ENCODE results near the gene LIX1L. TPM values are rescaled to one million over a fixed set of nuclear protein-coding genes. Genes with fewer than 3 reads are reported as not detected.

Gene LIX1L
- total RNA-seq, 2 experiments from 2014 or later, result 11.6 to 26.3 TPM

DNA sequence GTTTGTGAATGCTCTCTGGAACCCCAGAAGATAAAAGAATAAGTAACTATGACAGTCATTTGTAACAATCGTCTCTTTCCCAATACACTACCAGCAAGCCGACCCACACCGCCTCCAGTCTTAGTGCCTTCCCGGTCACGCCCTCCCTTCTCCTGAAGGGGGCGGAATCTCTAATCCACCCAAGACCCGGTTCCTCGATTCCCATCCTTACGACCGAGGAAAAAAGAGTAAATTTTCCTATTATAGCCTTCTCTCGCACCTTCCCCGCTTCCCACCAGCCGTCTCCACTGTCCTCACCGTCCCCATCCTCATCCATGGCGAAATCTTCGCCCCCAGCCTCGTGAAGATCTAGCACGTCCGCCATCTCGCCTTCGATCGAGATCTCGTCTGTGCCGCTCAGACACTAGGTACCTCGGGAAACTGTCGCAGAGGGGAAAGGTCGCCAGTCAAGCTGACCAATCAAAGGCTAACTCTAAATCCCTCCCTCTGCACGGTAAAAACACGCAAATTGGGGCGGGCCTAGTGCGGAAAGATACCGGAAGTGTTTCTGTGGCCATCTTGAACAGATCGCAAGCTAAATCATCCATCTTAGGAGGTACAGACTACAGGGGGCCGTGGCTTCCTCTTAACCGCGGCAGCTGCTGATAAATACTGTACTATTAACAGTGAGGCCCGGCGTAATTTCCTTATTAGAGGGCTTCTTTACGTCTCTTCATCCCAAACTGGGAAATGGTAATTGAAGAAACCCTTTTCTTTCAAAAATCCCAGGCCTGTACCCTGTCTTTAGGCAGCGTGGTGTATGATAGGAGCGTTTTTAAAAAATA, 30.5 kb downstream of the LIX1L start, which contains the start of gene RBM8A:
Gene RBM8A, minus strand, starts transcription at position 422 of the 824 bp plus-strand sequence. Its CDS starts 58 bp downstream, at position 364.
- ChIA-PET POLR2A (interaction anchor here (0.6 to 2.2 kb wide), 19 partner anchors 9 to 110 kb away, joined by 3 to 20 read pairs (median 5); partner anchors contain the start of genes ANKRD34A, LIX1L, NUDT17 and PEX11B), CTCF (ENCODE audit: unreplicated experiment) (interaction anchor here (0.6 to 1.1 kb wide), 4 partner anchors 9 to 224 kb away, joined by 3 to 4 read pairs (median 3); partner anchors contain the start of genes NUDT17 and PEX11B)
- peak; percentile 99 for DNase-seq (ENCODE audit: low spot score)
- peaks cover 16% of the 10 kb centered on the region for H3K79me2 ChIP-seq (ENCODE audit: insufficient read depth, low read depth, low read length)
- TF ChIP-seq, protein P1, sequence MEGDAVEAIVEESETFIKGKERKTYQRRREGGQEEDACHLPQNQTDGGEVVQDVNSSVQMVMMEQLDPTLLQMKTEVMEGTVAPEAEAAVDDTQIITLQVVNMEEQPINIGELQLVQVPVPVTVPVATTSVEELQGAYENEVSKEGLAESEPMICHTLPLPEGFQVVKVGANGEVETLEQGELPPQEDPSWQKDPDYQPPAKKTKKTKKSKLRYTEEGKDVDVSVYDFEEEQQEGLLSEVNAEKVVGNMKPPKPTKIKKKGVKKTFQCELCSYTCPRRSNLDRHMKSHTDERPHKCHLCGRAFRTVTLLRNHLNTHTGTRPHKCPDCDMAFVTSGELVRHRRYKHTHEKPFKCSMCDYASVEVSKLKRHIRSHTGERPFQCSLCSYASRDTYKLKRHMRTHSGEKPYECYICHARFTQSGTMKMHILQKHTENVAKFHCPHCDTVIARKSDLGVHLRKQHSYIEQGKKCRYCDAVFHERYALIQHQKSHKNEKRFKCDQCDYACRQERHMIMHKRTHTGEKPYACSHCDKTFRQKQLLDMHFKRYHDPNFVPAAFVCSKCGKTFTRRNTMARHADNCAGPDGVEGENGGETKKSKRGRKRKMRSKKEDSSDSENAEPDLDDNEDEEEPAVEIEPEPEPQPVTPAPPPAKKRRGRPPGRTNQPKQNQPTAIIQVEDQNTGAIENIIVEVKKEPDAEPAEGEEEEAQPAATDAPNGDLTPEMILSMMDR (conservative IDR thresholded peaks at IDR 0.05; ENCODE audit: low read length), result peak; percentile 88
- TF ChIP-seq EZH2phosphoT487 (IDR thresholded peaks at IDR 0.05; ENCODE audit: borderline replicate concordance, low read depth, low read length), result no peak
- no peaks in the 10 kb centered on the region for H3K9me2 ChIP-seq (ENCODE audit: insufficient read depth, low read length)
- intact Hi-C loops (cut with micrococcal nuclease; ENCODE audit: unreplicated experiment), result loop anchor here (1.0 to 5.0 kb wide), 2 partner anchors 37 to 70 kb away; partner anchors contain the start of genes ANKRD34A, POLR3GL and TXNIP
- no TSS peak for BruUV-seq (replicated peaks)
- peak within 1 kb of the TSS; percentile 91 for H3K27ac ChIP-seq (ENCODE audit: low read depth, low read length, poor library complexity, severe bottlenecking)
- H3K4me3 ChIP-seq (ENCODE audit: low read depth, low read length, poor library complexity, severe bottlenecking), result peak within 1 kb of the TSS; percentile 92
- peaks cover 35% of the 10 kb centered on the region for H3K36me3 ChIP-seq (ENCODE audit: insufficient read depth, low read length)
- no peaks in the 10 kb centered on the region for H3K9me3 ChIP-seq (ENCODE audit: low read length)
- H3K4me1 ChIP-seq (ENCODE audit: insufficient read depth, low read length, poor library complexity, severe bottlenecking), result peaks cover 25% of the 10 kb centered on the region
- H4K20me1 ChIP-seq (ENCODE audit: insufficient read depth, low read length), result no peaks in the 10 kb centered on the region; the same call in 1 of the 2 replicates
- H3K4me2 ChIP-seq (ENCODE audit: low read length), result peak within 1 kb of the TSS; percentile 84
- peak within 1 kb of the TSS; percentile 39; the same call in 1 of the 2 replicates for H2AFZ ChIP-seq (ENCODE audit: low read length)

DNA sequence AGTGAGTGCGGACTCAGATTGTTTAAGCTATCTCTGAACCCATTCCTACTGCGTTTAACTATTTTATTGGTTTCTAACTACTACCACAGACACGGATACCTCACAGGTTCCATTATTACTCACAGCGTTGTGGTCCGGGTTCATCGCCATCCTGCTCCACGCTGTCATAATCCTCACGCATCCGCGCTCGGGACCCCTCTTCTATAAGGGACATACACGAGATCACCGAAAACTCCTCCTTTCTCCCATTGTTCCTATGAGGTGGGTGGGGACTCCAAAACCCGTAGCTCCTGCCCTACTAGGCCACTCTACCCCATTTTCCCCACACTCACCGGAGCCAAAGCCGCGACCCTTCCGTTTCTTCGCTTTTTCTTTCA, 31.1 kb downstream of the LIX1L start:
- peak overlapping the region; percentile 84 for H3K4me2 ChIP-seq (ENCODE audit: low read length)
- no peaks in the 10 kb centered on the region for H3K9me3 ChIP-seq (ENCODE audit: low read length)
- peak overlapping the region; percentile 91 for H3K27ac ChIP-seq (ENCODE audit: low read depth, low read length, poor library complexity, severe bottlenecking)
- intact Hi-C loops (cut with micrococcal nuclease; ENCODE audit: unreplicated experiment), result loop anchor here (1.0 to 5.0 kb wide), 2 partner anchors 38 to 71 kb away; partner anchors contain the start of genes ANKRD34A, POLR3GL and TXNIP
- POLR2A ChIA-PET, result interaction anchor here (0.5 to 2.2 kb wide), 9 partner anchors 15 to 129 kb away, joined by 3 to 20 read pairs (median 5); partner anchors contain the start of genes ANKRD34A, LIX1L, NUDT17 and PIAS3
- H3K4me3 ChIP-seq (ENCODE audit: low read depth, low read length, poor library complexity, severe bottlenecking), result peak overlapping the region; percentile 92
- H3K36me3 ChIP-seq (ENCODE audit: insufficient read depth, low read length), result peaks cover 37% of the 10 kb centered on the region
- H2AFZ ChIP-seq (ENCODE audit: low read length), result no peak overlapping the region
- H3K4me1 ChIP-seq (ENCODE audit: insufficient read depth, low read length, poor library complexity, severe bottlenecking), result peaks cover 19% of the 10 kb centered on the region
- TF ChIP-seq EZH2phosphoT487 (IDR thresholded peaks at IDR 0.05; ENCODE audit: borderline replicate concordance, low read depth, low read length), result no peak
- TF ChIP-seq, protein P1 (conservative IDR thresholded peaks at IDR 0.05; ENCODE audit: low read length), result no peak
- no peaks in the 10 kb centered on the region; the same call in 1 of the 2 replicates for H4K20me1 ChIP-seq (ENCODE audit: insufficient read depth, low read length)
- H3K9me2 ChIP-seq (ENCODE audit: insufficient read depth, low read length), result no peaks in the 10 kb centered on the region
- BruUV-seq (replicated peaks), result no TSS peak
- no peak for DNase-seq (ENCODE audit: low spot score)
- peaks cover 16% of the 10 kb centered on the region for H3K79me2 ChIP-seq (ENCODE audit: insufficient read depth, low read depth, low read length)
- CTCF ChIA-PET (ENCODE audit: unreplicated experiment), result interaction anchor here (1.1 kb wide), 1 partner anchor 8 kb away, joined by 3 read pairs; the partner anchor contains the start of gene PEX11B

Measured in OCI-LY7 (cell line).